Neuronal stem cell (in vitro differentiated cells): Measurements from ENCODE around the gene SALL4.

Experiments used
- DNase-seq: peaks from one replicate; pipeline ENCODE4 v3.0.0-alpha.2; 2013; ENCODE audit warnings: low spot score
- H2AFZ ChIP-seq: one replicate; pipeline ENCODE4 v1.6.1; 2013; ENCODE audit warnings: mild to moderate bottlenecking, low read length, inconsistent platforms
- H2AK5ac ChIP-seq: 2 replicates; pipeline ENCODE4 v1.6.1; 2013; ENCODE audit warnings: low read depth, mild to moderate bottlenecking, inconsistent platforms, low read length, moderate library complexity, mixed read lengths
- H2BK120ac ChIP-seq: 2 replicates; pipeline ENCODE4 v1.6.1; 2013; ENCODE audit warnings: low read depth, mild to moderate bottlenecking, inconsistent platforms, low read length, moderate library complexity, mixed read lengths
- H2BK12ac ChIP-seq: one replicate; pipeline ENCODE4 v1.6.1; 2013; ENCODE audit warnings: low read length, inconsistent platforms
- H2BK15ac ChIP-seq: 2 replicates; pipeline ENCODE4 v1.6.1; 2013; ENCODE audit warnings: mild to moderate bottlenecking, low read length, inconsistent platforms, mixed read lengths
- H2BK5ac ChIP-seq: one replicate; pipeline ENCODE4 v1.6.1; 2013; ENCODE audit warnings: inconsistent platforms, mild to moderate bottlenecking, low read length, moderate library complexity
- H3K14ac ChIP-seq: one replicate; pipeline ENCODE4 v1.6.1; 2013; ENCODE audit warnings: low read length, inconsistent platforms
- H3K18ac ChIP-seq: 2 replicates; pipeline ENCODE4 v1.6.1; 2013; ENCODE audit warnings: low read length, inconsistent platforms
- H3K23ac ChIP-seq: 2 replicates; pipeline ENCODE4 v1.6.1; 2013; ENCODE audit warnings: low read depth, mild to moderate bottlenecking, mixed read lengths, low read length, inconsistent platforms; ENCODE audit not compliant: poor library complexity
- H3K27ac ChIP-seq: replicated peaks from 3 replicates; pipeline ENCODE4 v1.5.1; 2013; ENCODE audit warnings: low read length, inconsistent platforms
- H3K27me3 ChIP-seq, 3 experiments: 2 replicates each; pipeline ENCODE4 v1.6.1; 2013; ENCODE audit warnings: low read length in 3 of 3, mild to moderate bottlenecking in 2 of 3, inconsistent platforms in 1 of 3, low read depth in 1 of 3, mixed read lengths in 1 of 3, moderate library complexity in 1 of 3; ENCODE audit not compliant: control insufficient read depth in 3 of 3, insufficient read depth in 3 of 3
- H3K36me3 ChIP-seq, 2 donors: replicated peaks in 1 of 2; 2 replicates each; pipeline ENCODE4 v1.6.1; 2013; ENCODE audit warnings: low read length in 2 of 2; ENCODE audit not compliant: control insufficient read depth in 2 of 2, insufficient read depth in 2 of 2
- H3K4ac ChIP-seq: 2 replicates; pipeline ENCODE4 v1.6.1; 2013; ENCODE audit warnings: inconsistent platforms, mild to moderate bottlenecking, low read length, moderate library complexity
- H3K4me1 ChIP-seq, 2 donors: 1 replicate in 1 of 2; 2 replicates in 1 of 2; pipeline ENCODE4 v1.6.1; 2013; ENCODE audit warnings: low read length in 2 of 2, low read depth in 1 of 2; ENCODE audit not compliant: control insufficient read depth in 2 of 2, insufficient read depth in 1 of 2
- H3K4me2 ChIP-seq: one replicate; pipeline ENCODE4 v1.6.1; 2013; ENCODE audit warnings: mild to moderate bottlenecking, low read length, inconsistent platforms; ENCODE audit not compliant: insufficient read depth, poor library complexity, severe bottlenecking
- H3K4me3 ChIP-seq, 2 donors: 2 replicates each; pipeline ENCODE4 v1.5.1; 2013; ENCODE audit warnings: low read length in 2 of 2, mild to moderate bottlenecking in 2 of 2, inconsistent platforms in 1 of 2, moderate library complexity in 1 of 2
- H3K79me1 ChIP-seq: one replicate; pipeline ENCODE4 v1.6.1; 2013; ENCODE audit warnings: low read depth, mild to moderate bottlenecking, inconsistent platforms, low read length, moderate library complexity
- H3K9ac ChIP-seq: one replicate; pipeline ENCODE4 v1.6.1; 2013; ENCODE audit warnings: mild to moderate bottlenecking, low read depth, low read length, inconsistent platforms; ENCODE audit not compliant: poor library complexity
- H3K9me3 ChIP-seq, 2 donors: replicated peaks in 1 of 2; 2 replicates each; pipeline versions ENCODE3 to v1.6.1; 2013; ENCODE audit warnings: low read length in 2 of 2, mild to moderate bottlenecking in 2 of 2, inconsistent platforms in 1 of 2, low read depth in 1 of 2, mixed read lengths in 1 of 2, moderate library complexity in 1 of 2; ENCODE audit not compliant: control insufficient read depth in 2 of 2, insufficient read depth in 1 of 2
- H4K8ac ChIP-seq: one replicate; pipeline ENCODE4 v1.6.1; 2013; ENCODE audit warnings: low read depth, mild to moderate bottlenecking, inconsistent platforms, low read length, moderate library complexity
- H4K91ac ChIP-seq: one replicate; pipeline ENCODE4 v1.6.1; 2013; ENCODE audit warnings: low read length, low read depth, mild to moderate bottlenecking, inconsistent platforms; ENCODE audit not compliant: poor library complexity
- WGBS, 2 donors: extraction: QIAGEN DNeasy Blood & Tissue Kit; methylation state at CpG; one replicate each; pipeline ENCODE4 v1.1.7; 2013; ENCODE audit warnings: missing lambda C conversion rate in 2 of 2, mixed read lengths in 1 of 2; ENCODE audit not compliant: insufficient read length in 2 of 2, insufficient replicate concordance in 1 of 2; ENCODE audit errors: extremely low coverage in 2 of 2; 5-methylcytosine and 5-hydroxymethylcytosine counted together

Gene SALL4

GRCh38 chr20:51800060-51800871 is 2.1 kb downstream of the SALL4 start:
- Histone ChIP-seq H3K4ac (no peak overlapping the region), H3K79me1 (peaks cover 3% of the 10 kb centered on the region), H2AK5ac (peak overlapping the region; percentile 95), H4K91ac (no peak overlapping the region), H2BK120ac (peak overlapping the region; percentile 98), H3K27ac (peak overlapping the region; percentile 94), H4K8ac (no peak overlapping the region), H3K23ac (peak overlapping the region; percentile 83), H3K36me3 (peaks cover 0 to 26% of the 10 kb centered on the region in 2 donors), H3K27me3 (no peaks in the 10 kb centered on the region), H3K14ac (no peak overlapping the region), H3K4me1 (peaks cover 16 to 26% of the 10 kb centered on the region in 2 donors), H3K9me3 (no peaks in the 10 kb centered on the region), H2BK12ac (no peak overlapping the region), H2BK15ac (no peak overlapping the region), H2BK5ac (peak overlapping the region; percentile 99), H3K4me2 (peak overlapping the region; percentile 65), H3K9ac (peak overlapping the region; percentile 79), H2AFZ (peak overlapping the region; percentile 47), H3K18ac (peak overlapping the region; percentile 100), H3K4me3 (peak overlapping the region; percentile 91 to 97)
- peak; percentile 86 for DNase-seq
- WGBS, 2 donors, result no CpG with 5 or more reads among the region's 44 CpGs

GRCh38 chr20:51799401-51799860 is 2.9 kb downstream of the SALL4 start:
- Histone ChIP-seq H3K4me3 (peak overlapping the region; percentile 91 to 97), H3K4me1 (peaks cover 17 to 26% of the 10 kb centered on the region in 2 donors), H3K27me3 (no peaks in the 10 kb centered on the region)

GRCh38 chr20:51797357-51798025 is 4.8 kb downstream of the SALL4 start:
- Histone ChIP-seq H2BK12ac (no peak overlapping the region), H3K14ac (no peak overlapping the region), H2BK120ac (no peak overlapping the region), H4K8ac (no peak overlapping the region), H3K4ac (no peak overlapping the region), H3K9me3 (no peaks in the 10 kb centered on the region), H2BK5ac (no peak overlapping the region), H2BK15ac (no peak overlapping the region), H3K4me1 (peaks cover 20 to 22% of the 10 kb centered on the region in 2 donors), H3K23ac (no peak overlapping the region), H3K79me1 (peaks cover 9% of the 10 kb centered on the region), H3K18ac (no peak overlapping the region), H4K91ac (no peak overlapping the region), H3K4me3 (no peak overlapping the region), H3K27me3 (no peaks in the 10 kb centered on the region), H2AFZ (no peak overlapping the region), H2AK5ac (no peak overlapping the region), H3K36me3 (peaks cover 8 to 53% of the 10 kb centered on the region in 2 donors), H3K9ac (no peak overlapping the region), H3K27ac (peak overlapping the region; percentile 72), H3K4me2 (peak overlapping the region; percentile 28)
- no CpG with 5 or more reads among the region's 3 CpGs for WGBS, 2 donors
- peak; percentile 68 for DNase-seq

More at GRCh38 chr20:51799401-51799860, 2.9 kb downstream of the SALL4 start:
- Histone ChIP-seq H3K4me2 (peak overlapping the region; percentile 41), H3K4ac (no peak overlapping the region), H3K18ac (no peak overlapping the region), H3K9ac (no peak overlapping the region), H2BK5ac (no peak overlapping the region), H4K91ac (no peak overlapping the region), H2BK12ac (no peak overlapping the region), H3K23ac (no peak overlapping the region), H3K27ac (peak overlapping the region; percentile 7), H3K36me3 (peaks cover 3 to 34% of the 10 kb centered on the region in 2 donors), H2AFZ (no peak overlapping the region), H3K79me1 (peaks cover 3% of the 10 kb centered on the region), H2BK15ac (no peak overlapping the region), H3K9me3 (no peaks in the 10 kb centered on the region), H4K8ac (no peak overlapping the region), H3K14ac (no peak overlapping the region), H2BK120ac (no peak overlapping the region), H2AK5ac (no peak overlapping the region)
- no CpG with 5 or more reads among the region's 10 CpGs for WGBS, 2 donors
- no peak for DNase-seq

- H3K18ac ChIP-seq, result no peak overlapping the region
Measured at GRCh38 chr20:51796340-51796739, 6.0 kb downstream of the SALL4 start.

More at GRCh38 chr20:51796340-51796739, 6.0 kb downstream of the SALL4 start:
- peaks cover 17 to 65% of the 10 kb centered on the region in 2 donors for H3K36me3 ChIP-seq
- H3K79me1 ChIP-seq, result peaks cover 14% of the 10 kb centered on the region
- H3K4ac ChIP-seq, result no peak overlapping the region
- no peak overlapping the region for H4K8ac ChIP-seq
- H2AK5ac ChIP-seq, result no peak overlapping the region
- no peak overlapping the region for H3K27ac ChIP-seq
- H3K14ac ChIP-seq, result no peak overlapping the region
- H3K4me1 ChIP-seq, result peaks cover 20 to 22% of the 10 kb centered on the region in 2 donors
- no peak overlapping the region for H2BK120ac ChIP-seq
- no peak overlapping the region for H2BK12ac ChIP-seq
- no peaks in the 10 kb centered on the region for H3K9me3 ChIP-seq
- H2BK5ac ChIP-seq, result no peak overlapping the region
- H3K9ac ChIP-seq, result no peak overlapping the region
- no peak overlapping the region for H3K4me3 ChIP-seq
- H4K91ac ChIP-seq, result no peak overlapping the region
- DNase-seq, result no peak
- no peak overlapping the region for H2AFZ ChIP-seq
- no peak overlapping the region for H3K23ac ChIP-seq
- WGBS, 2 donors, result no CpG with 5 or more reads among the region's 3 CpGs
- H3K27me3 ChIP-seq, result no peaks in the 10 kb centered on the region
- H2BK15ac ChIP-seq, result no peak overlapping the region
- no peak overlapping the region for H3K4me2 ChIP-seq
